Measurements from ENCODE around the gene OOSP1. TPM values are rescaled to one million over a fixed set of nuclear protein-coding genes. Genes with fewer than 3 reads are reported as not detected.

OOSP1 gene, protein sequence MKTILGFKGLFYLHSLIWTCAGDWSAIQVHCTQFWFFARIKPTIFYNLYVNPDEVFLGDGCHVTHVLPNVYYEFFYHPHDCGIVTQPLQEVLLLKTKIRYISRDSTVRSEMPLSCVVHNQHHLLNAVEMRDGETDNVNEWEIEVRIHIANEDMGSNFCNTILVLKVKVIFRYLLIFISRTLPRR
- total RNA-seq (not detected in 2 replicates), polyA plus RNA-seq (0.11 TPM in 1 of 2 replicates, not detected in the other), polyA minus RNA-seq (not detected in 2 replicates), Bru-seq, nascent RNA (percentile 32 among the genes with signal in this experiment), BruChase-seq, experiment 1, labeled RNA remaining after a 6-hour chase (percentile 45 among the genes with signal in this experiment), BruChase-seq, experiment 2, labeled RNA remaining after a 2-hour chase (percentile 43 among the genes with signal in this experiment)
- polyA plus RNA-seq (2011; cell fraction: cytosol; rRNA removed), result not detected in 2 replicates
- polyA plus RNA-seq (2011; cell fraction: nucleus; rRNA removed), result 0.69 TPM in 1 of 2 replicates, not detected in the other
- not detected in 2 replicates for polyA plus RNA-seq (2012)
- not detected for polyA minus RNA-seq (2011; cell fraction: cytosol; rRNA and poly(A)+ RNA removed)
- 0.82 TPM in 1 of 2 replicates, not detected in the other for polyA minus RNA-seq (2011; cell fraction: nucleus; rRNA and poly(A)+ RNA removed)
- long read RNA-seq, result 0 reads

DNA sequence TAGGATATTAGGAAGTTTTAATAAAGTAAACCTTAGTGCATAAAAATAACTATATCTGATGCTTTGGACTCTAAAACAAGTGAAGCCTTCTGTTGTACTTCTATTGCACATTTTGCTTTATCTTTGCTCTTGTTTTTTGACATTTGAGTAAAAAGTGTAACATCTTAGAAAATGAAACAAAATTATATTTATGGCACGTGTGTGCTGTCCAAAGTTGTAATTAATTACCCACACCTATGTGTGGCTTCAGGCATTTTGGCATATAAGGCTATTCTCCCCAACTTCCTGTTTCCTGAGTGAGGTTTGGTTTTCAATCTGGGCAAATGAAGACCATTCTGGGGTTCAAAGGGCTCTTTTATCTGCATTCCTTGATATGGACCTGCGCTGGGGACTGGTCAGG lies at the start of gene OOSP1:
Gene OOSP1 (plus strand): TSS at position 301 of the 400 bp plus-strand sequence. CDS start 23 bp downstream, at position 324.
- TF ChIP-seq, protein P1, sequence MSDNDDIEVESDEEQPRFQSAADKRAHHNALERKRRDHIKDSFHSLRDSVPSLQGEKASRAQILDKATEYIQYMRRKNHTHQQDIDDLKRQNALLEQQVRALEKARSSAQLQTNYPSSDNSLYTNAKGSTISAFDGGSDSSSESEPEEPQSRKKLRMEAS (IDR thresholded peaks at IDR 0.05; ENCODE audit: insufficient read depth, insufficient read length), result no peak
- TF ChIP-seq MYC (IDR thresholded peaks at IDR 0.05; ENCODE audit: low read depth, low read length) (no peak), EZH2 (IDR thresholded peaks at IDR 0.05; ENCODE audit: borderline replicate concordance, low read depth, low read length, severe bottlenecking) (no peak), POLR2A (IDR thresholded peaks at IDR 0.05; ENCODE audit: low read depth, low read length) (no peak), JUN (IDR thresholded peaks at IDR 0.05; ENCODE audit: borderline replicate concordance, insufficient read depth, insufficient read length, low read depth) (no peak), POLR2AphosphoS5 (IDR thresholded peaks at IDR 0.05; ENCODE audit: insufficient read depth, low read depth, low read length) (no peak), GATA2 (IDR thresholded peaks at IDR 0.05; ENCODE audit: insufficient read depth, insufficient read length, low read depth, low read length) (no peak), FOS (IDR thresholded peaks at IDR 0.05; ENCODE audit: borderline replicate concordance, insufficient read depth, low read length) (no peak)
- TF ChIP-seq, protein P2, sequence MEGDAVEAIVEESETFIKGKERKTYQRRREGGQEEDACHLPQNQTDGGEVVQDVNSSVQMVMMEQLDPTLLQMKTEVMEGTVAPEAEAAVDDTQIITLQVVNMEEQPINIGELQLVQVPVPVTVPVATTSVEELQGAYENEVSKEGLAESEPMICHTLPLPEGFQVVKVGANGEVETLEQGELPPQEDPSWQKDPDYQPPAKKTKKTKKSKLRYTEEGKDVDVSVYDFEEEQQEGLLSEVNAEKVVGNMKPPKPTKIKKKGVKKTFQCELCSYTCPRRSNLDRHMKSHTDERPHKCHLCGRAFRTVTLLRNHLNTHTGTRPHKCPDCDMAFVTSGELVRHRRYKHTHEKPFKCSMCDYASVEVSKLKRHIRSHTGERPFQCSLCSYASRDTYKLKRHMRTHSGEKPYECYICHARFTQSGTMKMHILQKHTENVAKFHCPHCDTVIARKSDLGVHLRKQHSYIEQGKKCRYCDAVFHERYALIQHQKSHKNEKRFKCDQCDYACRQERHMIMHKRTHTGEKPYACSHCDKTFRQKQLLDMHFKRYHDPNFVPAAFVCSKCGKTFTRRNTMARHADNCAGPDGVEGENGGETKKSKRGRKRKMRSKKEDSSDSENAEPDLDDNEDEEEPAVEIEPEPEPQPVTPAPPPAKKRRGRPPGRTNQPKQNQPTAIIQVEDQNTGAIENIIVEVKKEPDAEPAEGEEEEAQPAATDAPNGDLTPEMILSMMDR (IDR thresholded peaks at IDR 0.05; ENCODE audit: extremely low read depth in 1 of 2, insufficient read depth in 1 of 2, low read depth in 1 of 2, low read length in 2 of 2), result no peak
- ChIA-PET CTCF (no interaction called here), POLR2A (no interaction called here)
- H3K27ac ChIP-seq (ENCODE audit: insufficient read depth, low read depth, low read length), result no peak within 1 kb of the TSS
- no peaks in the 10 kb centered on the region for H3K79me2 ChIP-seq (ENCODE audit: control insufficient read depth, insufficient read depth, low read length)
- no peaks in the 10 kb centered on the region for H3K9me3 ChIP-seq (replicated peaks; ENCODE audit: control insufficient read depth, insufficient read depth, low read length)
- DNase-seq (ENCODE audit: low read depth, low spot score) (no peak), FAIRE-seq (no peak)
- H3K4me2 ChIP-seq (ENCODE audit: insufficient read depth, low read length), result no peak within 1 kb of the TSS
- peaks cover 3 to 4% of the 10 kb centered on the region in 2 experiments for H3K27me3 ChIP-seq (ENCODE audit: control insufficient read depth in 2 of 2, insufficient read depth in 2 of 2, low read length in 2 of 2)
- no peak within 1 kb of the TSS for H2AFZ ChIP-seq (ENCODE audit: low read depth, low read length)
- H3K4me1 ChIP-seq (ENCODE audit: control insufficient read depth, extremely low read depth, insufficient read depth, low read length), result no peaks in the 10 kb centered on the region
- no peaks in the 10 kb centered on the region for H3K36me3 ChIP-seq (ENCODE audit: control insufficient read depth in 2 of 2, extremely low read depth in 1 of 2, insufficient read depth in 2 of 2, low read length in 2 of 2)
- H4K20me1 ChIP-seq (replicated peaks; ENCODE audit: control insufficient read depth, extremely low read depth, insufficient read depth, low read length), result no peaks in the 10 kb centered on the region
- dilution Hi-C loops (cut with MboI; ENCODE audit: extremely low pct_ligation_motif_present, low sequenced_read_pairs), result no loop called here
- H3K9ac ChIP-seq (replicated peaks; ENCODE audit: extremely low read depth, insufficient read depth, low read length), result no peak within 1 kb of the TSS
- BruUV-seq (replicated peaks), result no TSS peak
- H3K4me3 ChIP-seq (replicated peaks in 1 of 3; ENCODE audit: insufficient read depth in 1 of 3, low read depth in 1 of 3, low read length in 3 of 3), result no peak within 1 kb of the TSS
- no peaks in the 10 kb centered on the region for H3K9me1 ChIP-seq (replicated peaks; ENCODE audit: control insufficient read depth, extremely low read depth, insufficient read depth, low read length)
- intact Hi-C loops (cut with micrococcal nuclease), result no loop called here

Measured in endothelial cell of umbilical vein (primary cell).